Stimulated activated CD4-positive, alpha-beta T cell treated with anti-CD3 and anti-CD28 coated beads, Interleukin-2, amount 100 ng/mL, for 4 hours (primary cell): ENCODE measurements around the gene GTF2H3.

Source experiments
- DNase-seq: peaks from one replicate; pipeline ENCODE4 v3.0.0-alpha.2; 2020; ENCODE audit warnings: low read depth

Gene GTF2H3

DNA sequence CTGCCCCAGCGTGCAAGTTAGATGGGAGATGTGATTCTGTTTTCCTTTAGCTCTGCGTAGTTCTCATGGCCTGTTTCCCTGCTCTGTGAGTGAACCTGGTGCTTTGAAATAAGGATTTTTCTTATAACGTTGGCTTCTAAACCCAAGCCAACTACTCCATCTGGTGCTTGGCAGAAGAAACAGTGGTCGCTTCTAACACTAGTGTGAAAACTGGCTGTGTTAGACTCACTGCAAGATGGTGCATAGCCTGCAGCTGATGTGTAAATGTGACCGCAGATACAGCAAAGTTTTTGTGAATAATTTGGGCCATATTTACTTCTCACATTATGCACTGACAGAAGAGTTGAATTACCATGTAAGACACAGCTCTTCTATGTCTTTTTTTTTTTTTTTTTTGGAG is 12.2 kb downstream of the GTF2H3 start:
- DNase-seq: no peak

DNA sequence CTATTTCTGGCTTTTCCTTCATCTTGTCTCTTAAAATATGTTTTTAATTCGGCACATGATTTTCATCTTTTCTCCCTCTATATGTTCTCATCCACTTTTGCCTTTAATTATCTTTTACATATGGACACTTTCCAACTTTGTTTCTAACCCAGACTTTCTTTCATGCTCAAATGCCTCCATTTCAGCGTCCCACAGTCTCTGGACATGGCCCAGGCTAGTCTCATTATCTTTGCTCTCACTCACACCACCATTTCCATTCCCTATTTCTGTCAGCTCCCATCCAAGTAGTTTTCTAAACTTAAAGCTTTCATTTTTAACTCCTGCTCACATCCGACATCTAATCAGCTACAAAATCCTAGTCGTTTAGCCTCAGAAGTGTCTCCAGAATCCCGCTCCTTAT is 14.8 kb downstream of the GTF2H3 start:
- no peak for DNase-seq

DNA sequence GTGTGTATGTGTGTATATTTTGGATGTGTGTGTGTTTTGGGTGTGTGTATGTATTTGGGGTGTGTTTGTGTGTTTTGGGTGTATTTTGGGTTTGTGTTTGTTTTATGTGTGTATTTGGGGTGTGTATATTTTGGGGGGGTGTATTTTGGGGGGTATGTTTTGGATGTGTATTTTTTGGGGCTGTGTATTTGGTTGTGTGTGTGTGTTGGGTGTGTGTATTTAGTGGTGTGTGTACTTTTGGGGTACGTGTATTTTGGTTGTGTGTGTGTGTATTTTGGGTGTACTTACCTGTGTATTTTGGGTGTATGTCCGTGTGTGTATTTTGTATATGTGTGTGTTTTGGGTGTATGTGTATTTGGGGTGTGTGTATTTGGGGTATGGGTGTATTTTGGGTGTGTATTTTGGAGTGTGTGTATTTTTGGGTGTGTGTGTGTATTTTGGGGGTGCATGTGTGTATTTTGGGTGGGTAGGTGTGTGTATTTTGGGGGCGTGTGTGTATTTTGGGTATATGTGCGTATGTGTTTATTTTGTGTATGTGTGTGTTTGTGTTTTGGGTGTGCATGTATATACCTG is 20.6 kb downstream of the GTF2H3 start:
- DNase-seq: no peak

DNA sequence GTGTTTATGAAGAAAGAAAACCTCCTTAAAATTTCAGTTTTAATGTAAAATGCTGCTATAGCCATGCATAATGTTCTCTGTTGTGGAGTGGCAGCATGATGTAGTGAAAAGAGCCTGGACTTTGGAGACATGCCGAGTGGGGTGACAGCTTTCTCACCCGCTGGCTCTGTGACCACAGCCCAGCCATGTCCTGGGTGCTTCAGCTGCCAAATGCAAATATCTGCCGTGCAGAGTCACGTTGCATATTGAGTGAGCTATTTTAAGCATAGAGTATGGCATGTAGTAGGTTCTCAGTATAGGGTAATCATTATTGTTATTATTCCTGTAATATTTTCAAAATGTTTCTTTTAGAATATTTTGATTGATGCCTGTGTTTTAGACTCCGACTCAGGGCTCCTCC is 21.8 kb downstream of the GTF2H3 start:
- no peak for DNase-seq

DNA sequence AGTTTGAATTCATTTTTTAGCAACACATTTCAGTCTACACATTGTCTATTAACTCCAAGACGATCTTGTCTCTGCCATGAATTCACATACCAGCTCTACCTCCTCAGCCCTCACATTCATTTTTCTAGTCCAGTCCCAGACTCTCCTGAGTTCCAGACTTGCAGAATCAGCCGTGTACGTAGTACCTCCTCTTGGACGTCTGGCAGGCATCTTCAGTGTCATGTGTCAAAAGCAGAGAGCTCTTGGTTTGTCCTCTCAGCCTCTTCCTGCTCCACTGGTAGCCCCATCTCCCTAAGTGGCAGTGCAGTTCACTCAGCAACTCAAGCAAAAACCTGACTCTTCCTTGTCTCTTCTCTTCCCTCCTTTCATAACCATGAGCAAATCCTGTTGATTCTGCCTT is 22.8 kb downstream of the GTF2H3 start:
- DNase-seq: no peak

DNA sequence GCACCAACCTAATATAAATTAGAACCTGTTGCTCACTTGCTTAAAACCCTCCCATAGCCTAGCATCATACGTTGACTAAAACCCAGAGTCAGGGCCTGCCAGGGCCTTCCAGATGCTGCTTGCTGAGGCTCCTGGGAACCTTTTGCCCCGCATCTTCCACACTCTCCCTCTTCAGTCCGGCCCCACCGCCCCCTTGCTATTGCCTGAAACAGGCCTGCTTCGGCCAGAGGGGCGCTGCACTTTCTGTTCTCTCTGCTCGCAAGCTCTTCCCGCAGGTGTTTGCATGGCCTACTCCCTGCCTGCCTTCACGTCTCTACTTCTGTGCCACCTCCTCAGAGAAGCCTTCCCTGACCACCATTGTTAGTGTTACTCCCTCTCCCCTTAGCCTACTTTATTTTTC is 23.6 kb downstream of the GTF2H3 start:
- DNase-seq: no peak

DNA sequence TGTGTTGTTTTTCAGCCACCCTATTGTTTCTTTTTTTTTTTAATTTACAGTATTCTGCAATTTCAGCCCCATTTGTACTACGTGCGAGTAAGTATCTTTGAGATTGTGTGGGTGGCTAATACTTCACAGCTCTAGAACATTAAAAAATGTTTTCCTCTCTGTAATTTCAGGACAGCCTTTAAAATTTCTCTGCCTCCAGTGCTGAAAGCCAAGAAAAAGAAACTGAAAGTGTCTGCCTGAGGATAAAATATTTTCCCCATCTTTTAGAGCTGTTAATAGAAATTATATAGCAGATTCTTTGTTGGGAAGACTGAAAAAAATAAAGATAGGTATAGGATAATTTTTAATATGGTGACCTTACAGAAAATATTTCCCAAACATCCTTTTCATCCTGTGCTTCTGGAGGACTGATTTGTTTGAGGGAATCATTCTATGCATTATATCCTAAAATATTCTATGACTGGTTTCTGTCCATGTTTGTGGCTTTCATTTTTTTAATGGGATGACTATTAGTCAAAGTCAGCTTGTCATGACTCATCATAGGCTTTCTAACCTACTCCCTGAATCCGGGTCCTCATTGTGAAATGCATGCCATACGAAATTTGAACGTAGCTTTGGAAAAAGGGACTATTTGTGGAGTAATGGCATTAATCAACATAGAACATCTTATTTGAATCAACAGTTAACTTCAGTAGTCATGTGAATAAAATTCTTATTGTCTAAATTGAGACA is 26.5 kb downstream of the GTF2H3 start:
- DNase-seq: no peak

DNA sequence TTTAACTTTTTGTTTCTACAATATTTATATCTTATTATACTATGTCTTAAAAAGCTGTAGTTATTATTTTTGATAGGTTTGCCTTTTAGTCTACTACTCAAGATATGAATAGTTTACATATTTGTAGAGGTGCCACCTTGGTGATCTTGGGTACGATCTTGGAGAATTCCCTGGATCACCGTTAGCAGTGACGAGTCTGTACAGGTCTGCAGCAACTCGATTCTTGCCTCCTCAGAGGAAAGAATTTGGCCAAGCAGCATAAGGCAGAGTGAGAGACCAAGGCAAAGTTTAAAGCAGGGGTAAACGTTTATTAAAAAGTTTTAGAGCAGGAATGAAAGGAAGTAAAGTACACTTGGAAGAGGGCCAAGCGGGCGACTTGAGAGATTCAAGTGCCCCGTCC is 34.1 kb downstream of the GTF2H3 start:
- DNase-seq: no peak

DNA sequence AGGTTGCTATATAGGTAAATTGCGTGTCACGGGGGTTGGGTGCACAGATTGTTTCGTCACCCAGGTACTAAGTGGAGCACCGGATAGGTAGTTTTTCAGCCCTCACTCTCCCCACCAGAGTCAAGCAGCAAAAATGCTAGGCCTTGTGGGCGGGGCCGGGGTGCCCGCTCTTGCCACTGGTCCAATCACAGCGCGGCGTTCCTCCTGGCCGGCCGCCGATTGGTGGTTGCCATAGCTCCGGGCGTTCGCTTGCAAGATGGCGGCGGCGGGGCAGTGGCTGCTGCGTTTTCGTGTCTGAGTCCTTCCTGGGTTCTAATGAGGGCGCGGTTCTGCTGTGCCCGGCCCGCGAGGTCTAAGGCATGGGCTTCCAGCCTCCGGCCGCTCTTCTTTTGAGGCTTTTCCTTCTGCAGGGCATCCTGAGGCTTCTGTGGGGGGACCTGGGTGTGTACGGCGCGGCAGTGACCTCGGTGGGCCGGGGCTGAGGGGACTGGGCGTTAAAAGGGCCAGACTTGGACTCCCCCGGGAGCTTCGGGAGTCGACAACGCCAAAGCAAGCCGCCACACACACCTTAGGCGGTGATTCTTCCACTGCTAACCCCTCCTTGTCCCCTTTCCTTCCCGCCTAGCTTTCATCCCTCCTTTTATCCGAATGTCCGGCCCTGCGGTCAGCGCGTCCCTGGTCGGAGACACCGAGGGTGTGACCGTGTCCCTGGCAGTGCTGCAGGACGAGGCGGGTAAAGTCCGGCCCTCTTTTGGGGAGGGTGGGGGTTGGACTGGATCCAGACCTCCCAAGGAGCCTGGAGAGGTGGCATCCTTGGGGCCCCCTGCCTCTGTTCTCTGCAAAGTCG is 37.5 kb downstream of the GTF2H3 start, which contains the start of gene TCTN2:
Gene TCTN2, plus strand, starts transcription at position 232 of the 847 bp plus-strand sequence. Its CDS starts 128 bp downstream, at position 360.
- DNase-seq: peak; percentile 88

DNA sequence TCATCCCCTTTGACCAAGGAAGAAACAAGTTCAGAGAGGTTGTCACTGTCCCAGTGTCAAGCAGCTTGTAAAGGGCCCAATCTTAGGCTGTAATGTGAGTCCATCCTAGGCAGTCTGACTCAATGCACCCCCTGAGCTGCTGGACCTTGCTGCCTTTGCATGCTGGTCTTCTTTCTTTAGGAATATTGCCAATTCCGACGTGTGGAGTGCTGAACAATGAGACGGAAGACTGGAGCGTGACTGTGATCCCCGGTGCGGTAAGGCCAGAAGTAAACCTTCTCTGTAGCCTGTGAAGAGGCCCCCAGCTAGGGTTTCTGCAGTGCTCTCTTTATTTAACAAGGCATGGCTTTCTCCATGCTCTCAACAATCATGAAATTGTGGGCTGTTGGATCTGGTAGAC is 38.2 kb downstream of the GTF2H3 start:
- no peak for DNase-seq

DNA sequence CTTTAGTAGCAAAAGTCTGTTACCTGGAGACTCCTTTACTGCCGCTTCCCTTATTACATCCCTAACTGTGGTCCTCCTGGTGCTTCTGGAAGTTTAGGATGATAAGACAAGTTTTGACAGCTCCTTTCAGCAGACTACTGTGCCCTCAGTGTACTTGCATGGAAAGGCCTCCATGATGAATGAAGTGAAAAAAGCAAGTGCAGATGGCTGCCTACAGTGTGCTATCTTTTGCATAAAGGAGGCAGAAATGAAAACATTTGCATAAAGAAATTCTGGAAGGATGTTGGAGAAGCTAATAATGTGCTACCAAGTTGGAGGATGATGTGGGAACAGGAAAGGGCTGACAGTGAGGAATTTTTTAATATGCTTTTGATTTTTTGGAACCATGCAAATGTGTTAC is 41.8 kb downstream of the GTF2H3 start:
- no peak for DNase-seq

DNA sequence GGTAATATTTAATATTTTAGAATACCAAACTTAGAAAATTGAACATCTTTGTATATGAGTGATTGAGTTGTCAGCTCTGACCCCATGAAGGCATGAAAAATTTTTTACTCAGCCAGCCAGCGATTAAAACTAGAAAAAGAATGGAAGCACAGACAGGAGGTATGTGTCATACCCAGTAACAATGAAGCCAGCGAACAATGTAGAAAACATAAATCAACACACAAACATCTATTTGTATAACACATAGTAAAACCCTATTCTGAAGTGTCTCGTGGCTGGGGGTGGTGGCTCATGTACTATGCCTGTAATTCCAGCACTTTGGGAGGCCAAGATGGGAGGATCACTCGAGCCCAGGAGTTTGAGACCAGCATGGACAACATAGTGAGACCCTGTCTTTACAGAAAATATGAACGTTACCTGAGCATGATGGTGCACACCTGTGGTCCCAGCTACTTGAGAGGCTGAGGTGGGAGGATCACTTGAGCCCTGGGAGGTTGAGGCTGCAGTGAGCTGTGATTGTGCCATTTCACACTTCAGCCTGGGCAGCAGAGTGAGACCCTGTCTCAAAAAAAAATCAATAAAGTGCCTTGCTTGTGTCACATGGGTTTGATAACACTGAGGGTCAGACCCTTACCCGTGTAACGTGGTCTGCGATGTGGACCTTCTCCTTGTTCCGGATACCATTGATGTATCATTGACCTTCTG is 43.1 kb downstream of the GTF2H3 start:
- no peak for DNase-seq

DNA sequence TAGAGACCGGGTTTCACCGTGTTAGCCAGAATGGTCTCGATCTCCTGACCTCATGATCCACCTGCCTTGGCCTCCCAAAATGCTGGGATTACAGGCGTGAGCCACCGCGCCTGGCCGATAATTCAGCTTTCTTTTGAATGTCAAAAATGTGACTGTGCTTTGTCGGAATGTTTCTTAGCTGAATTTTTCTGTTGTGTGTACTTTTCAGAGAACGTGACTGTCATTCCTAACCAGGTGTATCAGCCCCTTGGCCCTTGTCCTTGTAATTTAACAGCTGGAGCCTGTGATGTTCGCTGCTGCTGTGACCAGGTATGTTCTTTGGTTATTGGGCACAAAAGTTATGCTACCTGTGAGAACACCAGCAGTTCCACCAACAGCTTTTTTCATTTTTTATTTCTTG is 45.4 kb downstream of the GTF2H3 start:
- no peak for DNase-seq

DNA sequence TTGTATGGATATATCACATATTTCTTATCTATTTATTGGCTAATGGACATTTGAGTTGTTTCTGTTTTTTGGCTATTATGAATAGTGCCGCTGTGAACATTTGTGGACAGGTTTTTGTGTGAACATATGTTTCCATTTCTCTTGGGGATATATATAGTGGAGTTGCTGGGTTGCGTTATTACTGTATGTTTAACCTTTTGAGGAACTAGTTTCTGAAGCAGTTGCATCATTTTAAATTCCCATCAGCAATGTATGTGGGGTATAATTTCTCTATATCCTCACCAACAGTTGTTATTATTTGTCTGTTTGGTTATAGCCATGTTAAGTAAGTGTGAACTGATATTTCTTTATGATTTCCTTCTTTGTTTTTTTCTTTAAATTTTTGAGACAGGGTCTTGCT is 48.0 kb downstream of the GTF2H3 start:
- DNase-seq: no peak

DNA sequence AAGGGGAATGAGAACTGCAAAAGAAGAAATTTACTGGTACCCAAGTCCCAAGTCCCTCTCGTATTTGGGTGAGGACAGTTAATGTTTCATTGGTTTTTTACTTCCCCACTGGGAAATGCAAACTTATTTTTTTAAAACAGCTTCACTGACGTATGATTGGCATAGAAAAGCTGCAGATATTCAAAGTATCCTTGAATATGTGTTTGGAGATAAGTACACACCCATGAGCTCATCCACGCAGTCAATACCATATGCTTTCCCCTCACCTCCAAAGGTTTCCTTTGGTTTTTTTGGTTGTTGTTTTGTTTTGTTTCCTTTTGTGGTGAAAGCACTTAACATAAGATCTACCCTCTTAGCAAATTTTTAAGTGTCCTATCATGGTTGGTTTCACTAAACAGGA is 50.3 kb downstream of the GTF2H3 start:
- DNase-seq: no peak

DNA sequence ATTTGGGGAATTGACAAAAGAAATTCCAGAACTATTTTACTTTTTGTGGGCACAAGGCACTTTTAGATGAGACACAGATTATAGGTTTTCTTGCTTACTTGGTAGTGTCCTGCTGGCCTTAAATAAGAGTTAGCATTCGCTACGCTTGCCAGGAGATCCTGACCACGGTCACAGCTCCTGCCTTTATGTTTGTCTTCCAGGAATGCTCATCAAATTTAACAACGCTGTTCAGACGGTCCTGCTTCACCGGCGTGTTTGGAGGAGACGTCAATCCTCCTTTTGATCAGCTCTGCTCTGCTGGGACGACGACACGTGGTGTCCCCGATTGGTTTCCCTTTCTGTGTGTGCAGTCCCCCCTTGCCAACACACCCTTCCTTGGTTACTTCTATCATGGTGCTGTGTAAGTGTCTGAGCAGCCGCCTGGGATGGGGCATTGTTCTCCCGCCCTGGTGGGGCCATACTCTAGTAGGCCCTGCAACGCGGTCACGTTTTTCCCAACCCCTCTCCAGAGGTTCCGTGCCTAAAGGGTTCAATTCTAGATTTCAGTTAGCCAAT is 53.1 kb downstream of the GTF2H3 start:
- no peak for DNase-seq

DNA sequence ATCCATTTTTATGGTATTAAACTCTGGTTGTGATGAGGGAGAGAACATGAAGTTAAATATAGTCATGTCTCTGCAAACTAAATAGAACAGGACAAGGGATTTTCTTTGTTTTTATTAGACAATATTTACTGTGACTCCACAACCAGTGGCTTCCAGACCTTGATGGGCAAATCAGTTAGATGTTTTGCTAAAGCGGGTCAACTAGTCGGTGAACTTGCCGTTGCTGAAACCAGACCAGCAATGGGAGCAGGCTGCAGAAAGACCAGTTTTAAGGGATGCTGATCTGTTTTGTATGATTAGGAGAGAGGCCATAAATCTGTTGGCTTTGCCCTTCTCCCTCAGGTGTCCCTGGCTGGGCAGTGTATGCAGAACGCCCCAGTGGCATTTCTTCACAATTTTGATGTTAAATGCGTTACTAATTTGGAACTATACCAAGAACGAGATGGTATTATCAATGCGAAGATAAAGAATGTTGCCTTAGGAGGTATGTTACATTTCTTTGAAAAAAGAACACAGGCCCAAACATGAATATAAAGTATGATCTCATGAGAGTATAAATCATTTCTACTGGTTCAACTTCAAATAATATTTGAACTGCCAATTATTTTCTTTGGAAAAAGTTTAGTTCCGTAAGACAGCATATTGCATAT is 56.7 kb downstream of the GTF2H3 start:
- no peak for DNase-seq

DNA sequence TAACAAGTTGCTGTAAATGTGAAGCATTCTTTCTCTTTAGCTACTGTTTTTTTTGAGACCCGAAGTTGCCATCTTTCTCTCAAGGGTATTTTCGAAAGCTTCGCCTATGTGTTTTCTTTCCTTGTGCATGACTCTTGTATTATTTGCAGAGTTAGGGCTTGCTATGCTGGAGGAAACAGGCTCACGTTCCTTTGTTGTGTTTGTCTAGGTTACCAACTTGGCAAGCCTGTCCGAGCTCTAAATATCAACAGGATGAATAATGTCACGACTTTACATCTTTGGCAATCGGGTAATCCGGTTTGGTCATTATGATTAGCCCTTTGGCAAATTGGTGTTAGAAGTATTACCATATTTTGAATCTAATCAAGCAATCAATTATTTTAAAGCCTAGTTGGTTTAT is 62.6 kb downstream of the GTF2H3 start:
- no peak for DNase-seq

DNA sequence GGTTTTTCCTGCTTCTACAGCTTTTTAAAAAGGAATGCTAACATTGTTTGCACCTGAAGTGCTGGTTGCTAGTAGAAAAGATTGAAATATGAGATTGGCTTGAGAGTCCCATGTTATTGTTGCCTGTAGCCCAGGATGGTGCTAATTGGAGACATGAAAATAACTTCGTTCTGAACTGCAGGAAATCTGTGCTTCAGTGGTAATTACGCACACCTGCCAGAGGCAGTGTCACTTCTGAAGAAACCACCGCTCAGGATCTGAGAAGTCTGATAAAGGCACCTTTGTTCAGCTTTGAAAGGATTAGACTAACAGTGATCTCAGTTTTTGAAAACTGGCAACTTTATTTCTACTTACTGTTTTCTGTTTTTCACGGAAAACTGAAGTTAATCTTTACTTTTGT is 63.0 kb downstream of the GTF2H3 start:
- DNase-seq: no peak

DNA sequence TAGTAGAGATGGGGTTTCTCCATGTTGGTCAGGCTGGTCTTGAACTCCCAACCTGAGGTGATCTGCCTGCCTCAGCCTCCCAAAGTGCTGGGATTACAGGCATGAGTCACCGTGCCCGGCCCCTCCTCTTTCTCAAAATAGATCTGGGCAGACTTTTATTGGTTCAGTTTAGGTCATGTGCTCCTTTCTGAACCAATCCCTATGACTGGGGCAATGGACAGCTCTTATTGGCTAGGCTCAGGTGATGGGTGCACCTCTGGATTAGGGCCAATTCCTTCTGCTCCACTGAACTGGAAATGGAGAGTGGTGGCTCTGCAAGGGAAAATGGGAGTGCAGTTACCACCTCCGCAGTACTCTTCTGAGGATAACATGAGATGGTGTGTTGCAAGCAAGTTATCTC is 72.3 kb downstream of the GTF2H3 start:
- DNase-seq: no peak

DNA sequence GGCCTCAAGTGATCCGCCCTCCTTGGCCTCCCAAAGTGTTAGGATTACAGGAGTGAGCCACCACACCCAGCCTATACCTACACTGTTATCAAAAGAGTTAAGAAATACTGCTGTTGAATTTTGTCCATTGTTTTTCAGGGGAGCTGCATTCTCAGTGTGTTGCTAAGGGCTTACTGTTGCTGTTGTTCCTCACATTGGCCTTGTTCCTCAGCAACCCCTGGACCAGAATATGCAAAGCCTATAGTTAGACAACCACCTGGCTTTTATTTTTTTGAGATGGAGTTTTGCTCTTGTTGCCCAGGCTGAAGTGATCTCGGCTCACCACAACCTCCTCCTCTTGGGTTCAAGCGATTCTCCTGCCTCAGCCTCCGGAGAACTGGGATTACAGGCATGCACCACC is 73.8 kb downstream of the GTF2H3 start:
- DNase-seq: no peak
